HG02870 (cell line): Measurements from ENCODE around the gene ODAPH.
"Not testable (repeated sequence)": the region's sequence is repeated elsewhere in the genome, so short reads cannot be mapped to it uniquely, and the experiment has no call there.

ENCODE experiments used
- ATAC-seq: cut with Tn5 transposase; IDR thresholded peaks from one replicate; pipeline ENCODE4 v1.9.1; 2021; ENCODE audit warnings: mild to moderate bottlenecking, moderate library complexity; ENCODE audit not compliant: unreplicated experiment

The ODAPH gene, protein sequence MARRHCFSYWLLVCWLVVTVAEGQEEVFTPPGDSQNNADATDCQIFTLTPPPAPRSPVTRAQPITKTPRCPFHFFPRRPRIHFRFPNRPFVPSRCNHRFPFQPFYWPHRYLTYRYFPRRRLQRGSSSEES

DNA sequence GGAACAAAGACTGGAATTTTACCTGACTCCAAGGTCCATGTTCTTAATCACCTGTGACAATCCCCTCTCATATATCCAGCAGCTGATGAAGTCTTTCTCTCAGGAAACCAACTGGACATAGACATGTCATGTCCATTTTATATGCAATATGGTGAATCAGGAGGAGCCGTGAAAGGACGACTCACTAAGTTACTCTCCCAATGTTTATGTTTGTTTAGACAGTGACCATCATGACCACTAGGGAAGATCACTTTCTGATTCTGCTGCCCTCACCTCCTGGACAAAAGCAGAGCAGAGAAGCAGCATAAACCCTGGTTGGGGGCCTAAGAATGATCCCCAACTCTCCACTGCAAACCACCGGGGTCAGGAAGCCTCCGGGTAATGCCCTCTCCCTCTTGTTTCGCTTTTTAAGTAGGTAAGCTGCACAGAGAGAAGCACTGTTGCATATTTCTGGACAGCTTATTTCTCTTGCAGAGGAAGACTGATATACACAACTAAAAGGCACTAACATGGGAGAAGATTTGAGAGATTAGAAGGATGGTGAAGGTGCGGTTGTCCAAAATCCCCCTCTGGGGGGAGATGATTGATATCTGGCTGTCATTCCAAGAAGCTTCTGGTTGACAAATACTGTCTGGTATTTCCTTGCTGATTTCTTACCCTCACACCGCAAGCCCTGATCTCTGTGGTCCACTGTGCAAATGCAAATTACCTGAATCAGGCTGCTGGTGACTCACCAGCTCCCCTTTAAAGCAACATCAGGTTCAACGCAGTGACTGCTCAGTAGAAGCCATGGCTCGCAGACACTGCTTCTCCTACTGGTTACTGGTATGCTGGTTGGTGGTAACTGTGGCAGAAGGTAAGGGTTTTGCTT is at the start of gene ODAPH:
Gene ODAPH, plus strand, starts transcription at position 773 of the 871 bp plus-strand sequence. Its CDS starts 17 bp downstream, at position 790.
- ATAC-seq: peak; percentile 99

DNA sequence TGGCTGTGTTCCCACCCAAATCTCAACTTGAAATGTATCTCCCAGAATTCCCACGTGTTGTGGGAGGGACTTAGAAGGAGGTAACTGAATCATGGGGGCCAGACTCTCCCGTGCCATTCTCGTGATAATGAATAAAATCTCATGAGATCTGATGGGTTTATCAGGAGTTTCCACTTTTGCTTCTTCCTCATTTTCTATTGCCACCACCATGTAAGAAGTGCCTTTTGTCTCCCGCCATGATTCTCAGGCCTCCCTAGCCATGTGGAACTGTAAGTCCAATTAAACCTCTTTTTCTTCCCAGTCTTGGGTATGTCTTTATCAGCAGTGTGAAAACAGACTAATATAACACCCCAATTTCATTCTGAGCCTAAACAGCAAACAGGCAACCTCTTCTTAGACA is 46.3 kb upstream of the ODAPH start:
- ATAC-seq: not testable (repeated sequence)

DNA sequence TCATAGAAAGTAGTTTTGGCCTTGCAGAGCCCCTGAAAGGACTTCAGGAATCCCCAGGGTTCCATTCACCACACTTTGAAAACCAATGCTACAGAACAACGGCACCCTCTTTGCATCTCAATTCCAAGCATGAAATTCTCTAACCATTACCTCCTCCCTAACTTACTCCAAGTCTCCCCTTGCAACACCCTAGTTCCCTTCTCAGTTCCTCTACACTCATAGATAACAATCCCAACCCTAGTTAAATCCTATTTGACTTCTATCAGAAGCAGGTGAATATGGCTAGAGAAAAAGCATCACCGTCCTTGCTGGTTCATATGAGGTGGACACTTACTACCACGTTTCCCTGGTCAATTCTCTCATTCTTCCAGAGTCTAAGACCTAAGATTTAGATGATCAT is 44.0 kb upstream of the ODAPH start:
- ATAC-seq: no peak

- no peak for ATAC-seq
These were observed 43.3 kb upstream of the ODAPH start for GRCh38 chr4:75512386-75513211.

DNA sequence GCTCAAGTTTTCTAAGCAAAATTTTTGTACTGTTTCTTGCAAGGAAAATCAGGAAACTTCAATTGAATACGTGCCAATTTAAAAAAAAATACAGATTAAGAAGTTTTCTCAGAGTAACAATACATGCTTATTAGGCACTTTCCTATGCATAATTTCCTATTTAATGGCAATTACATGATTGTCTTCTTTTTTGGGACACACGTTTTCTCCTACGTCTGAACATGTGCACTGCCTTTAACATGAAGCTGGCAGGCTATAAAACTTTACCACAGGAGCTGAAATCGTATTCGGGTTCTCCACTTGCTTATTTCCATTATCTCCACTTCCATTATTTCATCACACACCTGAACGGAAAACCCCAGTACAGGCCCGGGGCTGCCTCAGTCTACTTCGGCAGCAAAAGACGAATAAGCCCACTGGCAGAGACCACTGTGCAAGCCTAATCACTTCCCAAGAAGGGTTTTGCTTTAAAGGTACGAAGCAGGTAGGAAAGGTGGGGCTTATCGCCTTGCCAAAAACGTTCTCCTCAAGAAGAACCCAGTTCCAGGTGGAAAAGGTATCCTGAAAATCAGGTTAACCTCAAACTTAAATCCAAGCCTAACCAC is 42.2 kb upstream of the ODAPH start:
- no peak for ATAC-seq

GRCh38 chr4:75514131-75514948 is 41.5 kb upstream of the ODAPH start, which contains the start of the genes RCHY1 and THAP6:
RCHY1 (minus strand) TSS chr4:75514403; CDS start chr4:75514286, 117 bp downstream.
THAP6 (plus strand) TSS chr4:75514473; CDS start chr4:75515453, 980 bp downstream.
- peak; percentile 93 for ATAC-seq

- ATAC-seq: peak; percentile 0
These were observed 40.8 kb upstream of the ODAPH start for GRCh38 chr4:75514949-75515612.

DNA sequence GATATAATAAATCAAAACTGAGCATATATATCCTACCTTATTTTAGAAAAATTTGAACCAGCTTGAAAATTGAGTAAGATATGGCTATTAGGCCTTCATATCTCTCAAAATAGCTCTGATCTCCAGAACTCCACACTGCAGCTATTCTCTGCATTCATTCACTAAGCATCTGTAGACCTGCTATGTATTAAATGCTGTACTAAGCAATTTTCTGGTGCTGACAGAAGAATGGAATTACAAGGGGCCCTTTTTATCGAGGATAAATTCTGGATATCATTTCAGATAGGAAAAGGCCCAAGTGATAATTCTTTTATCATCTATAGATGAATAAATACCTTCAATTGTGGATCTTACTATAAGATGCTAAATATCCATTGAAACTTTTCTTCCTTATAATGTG is 39.7 kb upstream of the ODAPH start:
- no peak for ATAC-seq

- not testable (repeated sequence) for ATAC-seq
These were observed 36.4 kb upstream of the ODAPH start for GRCh38 chr4:75519452-75519851.

- no peak for ATAC-seq
These were observed 30.8 kb upstream of the ODAPH start for GRCh38 chr4:75525086-75525485.

DNA sequence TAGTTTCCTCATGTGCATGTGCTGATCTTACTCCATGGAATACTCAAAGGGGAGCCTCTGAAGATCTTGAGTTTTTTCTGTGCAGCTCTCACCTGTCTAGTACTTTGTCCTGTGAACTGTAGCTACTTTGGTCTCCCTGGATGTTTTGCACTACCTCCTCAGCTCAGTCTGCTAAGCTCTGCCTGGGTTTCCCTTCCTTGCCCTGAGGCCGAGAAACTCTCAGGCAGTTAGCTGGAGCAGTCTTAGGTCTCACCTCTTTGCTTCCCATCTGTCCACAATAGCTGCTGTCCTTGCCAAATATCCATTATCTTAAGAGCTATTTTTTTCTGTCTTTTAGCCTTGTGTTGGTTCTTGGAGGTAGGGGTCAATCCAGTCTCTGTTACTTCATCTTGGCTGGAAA is 30.0 kb upstream of the ODAPH start:
- ATAC-seq: no peak

DNA sequence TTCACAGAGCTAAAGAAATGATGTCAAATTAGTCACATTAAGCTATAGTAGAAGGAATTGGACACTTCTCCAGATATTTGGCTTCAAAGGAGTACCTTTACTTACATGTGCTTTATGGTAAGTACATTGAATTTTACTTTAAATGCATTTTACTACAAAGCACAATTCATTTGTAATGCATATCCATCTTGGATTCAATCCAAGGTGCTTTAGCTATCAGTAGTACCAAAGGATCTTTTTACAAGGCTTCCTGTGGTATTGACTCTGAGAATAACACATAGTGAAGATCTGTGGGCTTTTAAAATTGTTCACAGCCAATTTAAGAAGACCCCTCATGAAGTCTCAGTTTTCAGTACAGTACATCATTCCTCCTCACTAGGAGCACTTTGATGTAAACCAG is 28.4 kb upstream of the ODAPH start:
- no peak for ATAC-seq

GRCh38 chr4:75530556-75531322 is 25.1 kb upstream of the ODAPH start:
- ATAC-seq: no peak

GRCh38 chr4:75531536-75532143 is 24.2 kb upstream of the ODAPH start:
- not testable (repeated sequence) for ATAC-seq

DNA sequence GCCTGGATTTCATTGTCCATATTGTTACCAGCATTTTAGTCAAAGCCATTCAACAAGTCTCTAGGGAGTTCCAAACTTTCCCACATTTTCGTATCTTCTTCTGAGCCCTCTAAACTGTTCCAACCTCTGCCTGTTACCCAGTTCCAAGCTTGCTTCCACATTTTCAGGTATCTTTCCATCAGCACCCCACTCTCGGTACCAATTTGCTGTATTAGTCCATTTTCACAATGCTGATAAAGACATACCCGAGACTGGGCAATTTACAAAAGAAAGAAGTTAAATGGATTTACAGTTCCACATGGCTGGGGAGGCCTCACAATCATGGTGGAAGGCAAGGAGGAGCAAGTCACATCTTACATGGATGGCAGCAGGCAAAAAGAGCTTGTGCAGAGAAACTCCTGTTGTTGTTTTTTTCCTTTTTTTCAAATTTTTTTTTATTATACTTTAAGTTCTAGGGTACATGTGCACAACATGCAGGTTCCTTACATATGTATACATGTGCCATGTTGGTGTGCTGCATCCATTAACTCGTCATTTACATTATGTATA is 22.5 kb upstream of the ODAPH start:
- ATAC-seq: not testable (repeated sequence)

GRCh38 chr4:75533926-75534325 is 21.9 kb upstream of the ODAPH start:
- ATAC-seq: not testable (repeated sequence)

GRCh38 chr4:75537308-75537707 is 18.6 kb upstream of the ODAPH start:
- not testable (repeated sequence) for ATAC-seq

DNA sequence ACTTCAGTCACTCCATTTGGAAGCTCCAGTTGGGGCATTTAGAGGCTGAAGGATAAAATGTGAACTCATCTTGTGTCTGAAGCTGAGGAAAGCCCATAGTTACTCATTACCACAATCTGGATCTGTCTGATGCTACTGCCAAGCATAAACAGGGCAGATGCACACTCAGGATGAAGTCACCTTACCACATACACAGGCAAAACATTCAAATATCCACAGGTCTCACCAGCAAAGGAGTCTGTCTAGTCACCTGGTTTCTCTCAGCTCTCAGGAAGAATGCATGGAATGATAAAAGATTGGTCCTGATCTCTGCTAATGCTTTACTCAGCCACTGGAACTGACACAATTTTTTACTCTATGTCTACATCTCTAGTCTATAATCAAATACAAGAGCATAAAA is 13.0 kb upstream of the ODAPH start:
- no peak for ATAC-seq
